DND-41 (cell line): ENCODE results near the gene DISC1.

Experiments used
- ATAC-seq: fragments of 200-7000 bp; cut with Tn5 transposase; 3 replicates; pipeline ENCODE4 v1.9.1; 2021; ENCODE audit warnings: low read depth; ENCODE audit not compliant: insufficient read depth
- DNase-seq: peaks from one replicate; pipeline ENCODE4 v3.0.0-alpha.2; 2020
- H2AFZ ChIP-seq: 2 replicates; pipeline ENCODE4 v1.6.0; 2012; ENCODE audit warnings: low read depth, low read length
- H3K27ac ChIP-seq: 2 replicates; pipeline ENCODE4 v1.5.1; 2012; ENCODE audit warnings: low read length, inconsistent platforms
- H3K27me3 ChIP-seq: fragments of 200-600 bp; sonication (generic); 2 replicates; pipeline ENCODE4 v1.6.0; 2012; ENCODE audit warnings: low read length, mild to moderate bottlenecking, inconsistent platforms; ENCODE audit not compliant: insufficient read depth, poor library complexity
- H3K36me3 ChIP-seq: 2 replicates; pipeline ENCODE4 v1.5.1; 2012; ENCODE audit warnings: low read length, inconsistent platforms; ENCODE audit not compliant: insufficient read depth
- H3K4me1 ChIP-seq: 2 replicates; pipeline ENCODE4 v1.5.1; 2012; ENCODE audit warnings: mild to moderate bottlenecking, low read length; ENCODE audit not compliant: insufficient read depth
- H3K4me2 ChIP-seq: 2 replicates; pipeline ENCODE4 v1.6.0; 2012; ENCODE audit warnings: mild to moderate bottlenecking, moderate library complexity, low read length, inconsistent platforms; ENCODE audit not compliant: insufficient read depth
- H3K4me3 ChIP-seq, 2 experiments: fragments of 200-600 bp in 1 of 2; shearing (Covaris generic) in 1 of 2; 2 replicates each; pipeline ENCODE4 v1.5.1; 2012 to 2016; ENCODE audit warnings: inconsistent platforms in 2 of 2, low read length in 2 of 2, mild to moderate bottlenecking in 2 of 2, low read depth in 1 of 2, moderate library complexity in 1 of 2
- H3K79me2 ChIP-seq: 2 replicates; pipeline ENCODE4 v1.6.0; 2012; ENCODE audit warnings: low read length, inconsistent platforms; ENCODE audit not compliant: insufficient read depth
- H3K9ac ChIP-seq: 2 replicates; pipeline ENCODE4 v1.6.0; 2012; ENCODE audit warnings: low read depth, mild to moderate bottlenecking, inconsistent platforms, low read length, moderate library complexity
- H3K9me3 ChIP-seq: 2 replicates; pipeline ENCODE4 v1.5.1; 2012; ENCODE audit warnings: low read length, moderate library complexity, mild to moderate bottlenecking, inconsistent platforms; ENCODE audit not compliant: insufficient read depth, severe bottlenecking
- H4K20me1 ChIP-seq: 2 replicates; pipeline ENCODE4 v1.6.0; 2012; ENCODE audit warnings: low read length; ENCODE audit not compliant: insufficient read depth
- EZH2 ChIP-seq: IDR thresholded peaks from 3 replicates; pipeline ENCODE4 v1.6.1; 2012; ENCODE audit warnings: borderline replicate concordance, low read depth, mild to moderate bottlenecking, moderate library complexity, low read length, inconsistent platforms; ENCODE audit not compliant: severe bottlenecking
- TF ChIP-seq, protein P1 (sequence below): IDR thresholded peaks from 2 replicates; pipeline ENCODE4 v1.5.1; 2012; ENCODE audit warnings: borderline replicate concordance, low read length, moderate library complexity, mild to moderate bottlenecking; ENCODE audit not compliant: poor library complexity, severe bottlenecking; ENCODE audit errors: extremely low read depth

The DISC1 gene

DNA sequence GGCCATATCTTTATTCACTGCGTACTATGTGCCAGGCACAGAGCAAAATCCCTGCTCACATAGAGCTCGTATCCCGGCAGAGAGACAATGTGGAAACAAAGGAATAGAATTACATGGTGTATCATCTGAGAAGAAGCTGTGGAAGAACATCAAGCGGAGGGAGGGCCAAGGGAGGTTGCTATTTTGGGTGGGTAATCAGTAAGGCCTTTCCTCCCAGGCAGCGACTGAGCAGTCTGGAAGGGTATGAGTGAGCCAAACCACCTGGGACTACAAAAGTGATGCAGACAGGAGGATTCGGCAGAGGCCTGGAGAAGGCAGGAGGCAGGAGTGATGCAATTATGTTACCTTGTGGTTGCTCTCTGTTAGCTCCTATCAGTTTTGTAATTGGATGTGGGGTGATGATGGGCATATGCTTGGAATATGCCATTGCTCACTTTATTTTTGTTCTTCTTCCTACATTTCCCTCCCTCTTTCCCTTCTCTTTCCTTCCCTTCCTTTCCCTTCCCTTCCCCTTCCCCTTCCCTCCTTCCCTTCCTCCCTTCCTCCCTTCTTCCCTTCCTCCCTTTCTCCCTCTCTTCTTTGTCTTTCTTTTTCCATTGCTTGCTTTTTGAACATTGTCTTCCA lies 172.9 kb downstream of the DISC1 start:
- H3K79me2 ChIP-seq, result no peaks in the 10 kb centered on the region
- H3K4me1 ChIP-seq, result no peaks in the 10 kb centered on the region
- H3K4me2 ChIP-seq, result no peak overlapping the region
- ATAC-seq (no peak), DNase-seq (no peak)
- H4K20me1 ChIP-seq, result no peaks in the 10 kb centered on the region
- no peak overlapping the region for H3K27ac ChIP-seq
- H3K36me3 ChIP-seq, result no peaks in the 10 kb centered on the region
- no peak overlapping the region for H2AFZ ChIP-seq
- no peak overlapping the region for H3K9ac ChIP-seq
- H3K9me3 ChIP-seq, result no peaks in the 10 kb centered on the region
- no peak overlapping the region for H3K4me3 ChIP-seq
- no peaks in the 10 kb centered on the region for H3K27me3 ChIP-seq
- no peak for TF ChIP-seq EZH2
- TF ChIP-seq, protein P1, sequence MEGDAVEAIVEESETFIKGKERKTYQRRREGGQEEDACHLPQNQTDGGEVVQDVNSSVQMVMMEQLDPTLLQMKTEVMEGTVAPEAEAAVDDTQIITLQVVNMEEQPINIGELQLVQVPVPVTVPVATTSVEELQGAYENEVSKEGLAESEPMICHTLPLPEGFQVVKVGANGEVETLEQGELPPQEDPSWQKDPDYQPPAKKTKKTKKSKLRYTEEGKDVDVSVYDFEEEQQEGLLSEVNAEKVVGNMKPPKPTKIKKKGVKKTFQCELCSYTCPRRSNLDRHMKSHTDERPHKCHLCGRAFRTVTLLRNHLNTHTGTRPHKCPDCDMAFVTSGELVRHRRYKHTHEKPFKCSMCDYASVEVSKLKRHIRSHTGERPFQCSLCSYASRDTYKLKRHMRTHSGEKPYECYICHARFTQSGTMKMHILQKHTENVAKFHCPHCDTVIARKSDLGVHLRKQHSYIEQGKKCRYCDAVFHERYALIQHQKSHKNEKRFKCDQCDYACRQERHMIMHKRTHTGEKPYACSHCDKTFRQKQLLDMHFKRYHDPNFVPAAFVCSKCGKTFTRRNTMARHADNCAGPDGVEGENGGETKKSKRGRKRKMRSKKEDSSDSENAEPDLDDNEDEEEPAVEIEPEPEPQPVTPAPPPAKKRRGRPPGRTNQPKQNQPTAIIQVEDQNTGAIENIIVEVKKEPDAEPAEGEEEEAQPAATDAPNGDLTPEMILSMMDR, result no peak

DNA sequence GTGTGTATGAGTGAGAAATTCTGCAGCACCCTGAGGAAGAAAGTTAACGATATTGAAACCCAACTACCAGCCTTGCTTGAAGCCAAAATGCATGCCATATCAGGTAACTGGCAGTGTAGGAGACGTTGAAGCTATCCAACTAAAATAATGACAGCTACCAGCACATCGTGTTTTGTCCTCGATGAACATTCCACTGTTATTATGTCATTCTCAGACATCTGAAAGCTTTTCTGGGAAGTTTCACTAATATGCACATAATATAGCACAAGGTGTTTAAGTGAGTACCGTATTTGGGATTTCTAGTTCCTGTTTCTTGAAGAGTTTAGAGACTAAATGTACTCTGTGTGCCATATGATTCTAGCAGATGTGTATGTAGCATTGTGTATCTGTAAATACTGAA lies 173.5 kb downstream of the DISC1 start:
- Histone ChIP-seq H3K4me2 (no peak overlapping the region), H2AFZ (no peak overlapping the region), H3K4me3 (no peak overlapping the region), H4K20me1 (no peaks in the 10 kb centered on the region), H3K27ac (no peak overlapping the region), H3K36me3 (no peaks in the 10 kb centered on the region), H3K9me3 (no peaks in the 10 kb centered on the region), H3K79me2 (no peaks in the 10 kb centered on the region), H3K27me3 (no peaks in the 10 kb centered on the region), H3K9ac (no peak overlapping the region), H3K4me1 (no peaks in the 10 kb centered on the region)
- no peak for ATAC-seq
- DNase-seq, result no peak
- TF ChIP-seq EZH2, result no peak

DNA sequence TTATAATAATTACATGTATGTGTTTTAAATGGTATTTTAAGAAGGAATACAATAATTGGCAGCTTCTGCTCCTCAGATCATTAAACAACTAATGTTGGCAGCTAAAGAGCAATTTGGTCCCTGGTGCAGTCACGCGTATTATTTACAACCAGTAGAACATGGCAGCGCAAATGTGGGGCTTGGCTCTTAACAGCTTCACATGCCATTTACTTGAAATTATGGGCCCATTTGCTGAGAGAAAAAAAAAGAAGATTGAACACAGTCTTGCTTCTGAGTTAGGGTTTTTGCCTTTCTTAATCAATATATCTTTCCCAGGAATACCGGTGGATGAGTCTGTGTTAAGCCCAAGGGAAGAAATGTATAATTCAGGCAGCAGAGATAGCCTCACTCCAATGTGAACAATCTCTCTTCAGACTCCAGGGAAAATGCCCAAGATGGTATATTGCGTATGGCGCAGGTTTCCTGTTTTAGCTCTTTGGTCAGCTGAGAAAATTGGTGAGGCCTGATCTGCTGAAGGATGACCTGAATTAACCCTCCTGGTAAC lies 174.5 kb downstream of the DISC1 start:
- no peak overlapping the region for H3K4me3 ChIP-seq
- no peaks in the 10 kb centered on the region for H3K79me2 ChIP-seq
- TF ChIP-seq EZH2, result no peak
- TF ChIP-seq, protein P1, result no peak
- H3K27me3 ChIP-seq, result no peaks in the 10 kb centered on the region
- no peak overlapping the region for H3K9ac ChIP-seq
- no peaks in the 10 kb centered on the region for H4K20me1 ChIP-seq
- H3K9me3 ChIP-seq, result no peaks in the 10 kb centered on the region
- DNase-seq, result no peak
- no peaks in the 10 kb centered on the region for H3K4me1 ChIP-seq
- no peak for ATAC-seq
- no peak overlapping the region for H2AFZ ChIP-seq
- H3K36me3 ChIP-seq, result no peaks in the 10 kb centered on the region
- H3K27ac ChIP-seq, result no peak overlapping the region
- H3K4me2 ChIP-seq, result no peak overlapping the region

DNA sequence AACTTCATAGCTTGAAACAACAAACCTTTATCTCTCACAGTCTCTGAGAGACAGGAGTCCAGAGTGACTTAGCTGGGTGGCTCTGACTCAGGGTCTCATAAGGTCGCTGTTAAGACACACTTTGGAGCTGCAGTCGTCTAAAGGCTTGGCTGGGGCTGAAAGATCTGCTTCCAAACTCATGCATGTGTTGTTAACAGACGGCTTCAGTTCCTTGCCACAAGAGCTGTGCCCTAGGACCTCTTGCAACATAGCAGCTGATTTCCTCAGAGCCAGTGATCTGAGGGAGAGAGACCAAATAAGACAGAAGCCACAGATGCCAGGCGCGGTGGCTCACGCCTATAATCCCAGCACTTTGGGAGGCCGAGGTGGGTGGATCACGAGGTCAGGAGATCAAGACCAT lies 176.8 kb downstream of the DISC1 start:
- Histone ChIP-seq H3K9me3 (no peaks in the 10 kb centered on the region), H3K4me1 (no peaks in the 10 kb centered on the region; the same call in 1 of the 2 replicates), H2AFZ (no peak overlapping the region), H3K4me3 (no peak overlapping the region), H3K9ac (no peak overlapping the region), H3K27me3 (no peaks in the 10 kb centered on the region), H3K36me3 (no peaks in the 10 kb centered on the region), H3K27ac (no peak overlapping the region), H3K4me2 (no peak overlapping the region), H4K20me1 (no peaks in the 10 kb centered on the region), H3K79me2 (no peaks in the 10 kb centered on the region)
- ATAC-seq (no peak), DNase-seq (no peak)
- TF ChIP-seq, protein P1, result no peak
- no peak for TF ChIP-seq EZH2
